Measurements from ENCODE around the gene TOMM70.

- TF ChIP-seq CTCF (conservative IDR thresholded peaks at IDR 0.05; ENCODE audit: low read depth, low read length) (no peak), USF2 (IDR thresholded peaks at IDR 0.05; ENCODE audit: low read depth, low read length) (no peak), POLR2A (IDR thresholded peaks at IDR 0.05; ENCODE audit: low read depth, low read length) (no peak), BHLHE40 (IDR thresholded peaks at IDR 0.05; ENCODE audit: low read depth, low read length) (no peak), CEBPB (IDR thresholded peaks at IDR 0.05; ENCODE audit: low read depth, low read length) (no peak), ELK1 (IDR thresholded peaks at IDR 0.05; ENCODE audit: borderline replicate concordance, low read depth, low read length) (no peak), RAD21 (IDR thresholded peaks at IDR 0.05; ENCODE audit: low read length) (no peak), RFX5 (IDR thresholded peaks at IDR 0.05; ENCODE audit: low read depth, low read length) (no peak)
These were observed 3.3 kb upstream of the TOMM70 start for GRCh38 chr3:100404250-100404548.

All from IMR-90 (cell line).